GM12891 (cell line): ENCODE results near the gene OR2T2.
"Not testable (repeated sequence)": the region's sequence is repeated elsewhere in the genome, so short reads cannot be mapped to it uniquely, and the experiment has no call there.

ENCODE experiments used
- PAX5 ChIP-seq: IDR thresholded peaks from 2 replicates; pipeline ENCODE4 v1.6.1; 2011; ENCODE audit warnings: low read length, moderate library complexity, mild to moderate bottlenecking; ENCODE audit not compliant: insufficient read depth, severe bottlenecking
- POLR2A ChIP-seq: IDR thresholded peaks from 2 replicates; pipeline ENCODE4 v1.6.1; 2011; ENCODE audit warnings: low read depth, low read length, control low read depth
- POLR2AphosphoS5 ChIP-seq: IDR thresholded peaks from 2 replicates; pipeline ENCODE4 v1.6.1; 2011; ENCODE audit warnings: low read depth, low read length, control low read depth
- POU2F2 ChIP-seq: IDR thresholded peaks from 2 replicates; pipeline ENCODE4 v1.6.1; 2011; ENCODE audit warnings: low read depth, mild to moderate bottlenecking, control low read depth, low read length, moderate library complexity
- TAF1 ChIP-seq: IDR thresholded peaks from 2 replicates; pipeline ENCODE4 v1.6.1; 2011; ENCODE audit warnings: low read depth, low read length, control low read depth

DNA sequence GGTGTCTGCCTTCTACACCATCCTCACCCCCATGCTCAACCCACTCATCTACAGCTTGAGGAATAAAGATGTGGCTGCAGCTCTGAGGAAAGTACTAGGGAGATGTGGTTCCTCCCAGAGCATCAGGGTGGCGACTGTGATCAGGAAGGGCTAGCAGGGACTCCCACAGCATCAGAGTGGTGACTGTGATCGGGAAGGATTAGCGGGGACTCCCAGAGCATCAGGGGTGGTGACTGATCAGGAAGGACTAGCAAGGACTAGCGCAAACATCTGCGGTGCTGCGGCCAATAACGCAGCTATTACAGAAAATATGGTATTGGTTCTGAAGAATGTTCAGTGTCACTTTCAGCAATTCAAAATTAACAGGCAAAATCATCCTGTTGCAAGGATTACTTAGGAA is 8.2 kb downstream of the OR2T2 start:
- not testable (repeated sequence) for TF ChIP-seq POLR2A, POLR2AphosphoS5, TAF1, POU2F2, PAX5
